Mucosa of descending colon (tissue), 3 donors: Measurements from ENCODE around the gene DHRS7. TPM values are rescaled to one million over a fixed set of nuclear protein-coding genes. Genes with fewer than 3 reads are reported as not detected.

Source experiments
- ATAC-seq: fragments of 200-7000 bp; cut with Tn5 transposase; one replicate; pipeline ENCODE4 v1.9.1; 2020; ENCODE audit warnings: mild to moderate bottlenecking, moderate library complexity
- DNase-seq, 3 donors: peaks; one replicate each; pipeline ENCODE4 v3.0.0-alpha.2; 2020
- H3K36me3 ChIP-seq: fragments of 200-600 bp; one replicate; pipeline ENCODE4 v1.8.0; 2021; ENCODE audit warnings: low read depth, mild to moderate bottlenecking
- H3K4me1 ChIP-seq: fragments of 200-600 bp; one replicate; pipeline ENCODE4 v1.8.0; 2021; ENCODE audit warnings: low read depth, mild to moderate bottlenecking
- H3K4me3 ChIP-seq: fragments of 200-600 bp; one replicate; pipeline ENCODE4 v1.8.0; 2021; ENCODE audit warnings: mild to moderate bottlenecking
- H3K9me3 ChIP-seq: fragments of 200-600 bp; one replicate; pipeline ENCODE4 v1.8.0; 2021; ENCODE audit warnings: mild to moderate bottlenecking
- intact Hi-C, 2 donors: fragments of 100-400 bp; cut with DNase I in 1 of 2; cut with micrococcal nuclease in 1 of 2; formaldehyde crosslinking; loops; one replicate each; pipeline versions ENCODE4 v1.11.0 to v1.11.1; 2022; cut with DNase I, micrococcal nuclease
- total RNA-seq, 3 donors: library from RNA; stranded (reverse); fragmentation: NEBNext Ultra II Directional in 2 of 3; extraction: Animal tissue kit (Norgen Biotek cat#: 25700) in 2 of 3; gene quantifications; one replicate each; pipeline versions ENCODE4 v1.2.1 to v1.2.4, GENCODE V29; 2021 to 2023
- TF ChIP-seq, protein P1 (sequence below): fragments of 200-600 bp; IDR thresholded peaks from one replicate; pipeline ENCODE4 v1.8.0; 2022; ENCODE audit warnings: antibody characterized with exemption, mild to moderate bottlenecking
- donor health status: DM: no; HTN: no; CAD: no; lungs with moderate emphysema.
- donor health status: DM: no; HTN: no; CAD: no.
- donor health status: DM: no; HTN: yes; CAD: no.

DHRS7 gene
- total RNA-seq, 3 donors from 2014 or later, result 63.4 to 96.3 (median 83.5) TPM

DNA sequence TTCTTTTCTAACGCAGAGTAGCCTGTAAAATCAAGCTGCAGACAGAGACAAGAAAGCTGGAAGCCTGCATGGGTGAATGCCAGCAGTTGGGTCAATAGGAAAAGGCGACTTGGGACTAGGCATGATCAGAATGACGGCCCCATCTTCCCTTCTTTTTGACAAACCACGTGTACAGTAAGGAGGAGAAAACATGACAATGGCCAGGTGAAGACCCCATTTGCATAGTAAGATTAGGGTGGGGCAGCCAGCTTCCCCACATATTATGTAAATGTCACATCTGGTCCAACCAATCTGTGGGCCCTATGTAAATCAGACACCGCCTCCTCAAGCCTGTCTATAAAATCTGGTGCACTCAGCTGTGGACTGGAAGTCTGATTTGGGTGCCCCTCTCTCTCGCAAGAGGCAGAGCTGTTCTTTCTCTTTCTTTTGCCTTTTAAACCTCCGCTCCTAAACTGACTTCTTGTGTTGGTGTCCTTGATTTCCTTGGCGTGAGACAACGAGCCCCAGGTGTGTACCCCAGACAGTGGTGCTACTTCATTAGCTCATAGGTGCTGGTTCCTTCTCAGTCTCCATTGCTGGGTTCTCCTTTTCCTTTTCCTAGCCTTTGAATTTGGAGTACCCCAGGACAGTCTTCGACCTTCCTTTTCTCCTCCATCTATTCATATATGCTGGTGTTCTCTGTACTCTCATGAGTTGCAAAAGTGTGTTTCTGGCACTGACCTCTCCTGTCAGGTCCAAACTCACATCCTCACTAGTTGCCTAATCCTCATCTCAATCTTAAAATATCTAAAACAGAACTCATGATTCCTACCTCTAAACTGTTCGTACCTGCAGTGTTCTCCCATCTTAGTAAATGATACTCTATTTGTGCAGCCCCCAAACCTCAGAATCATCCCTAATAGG, 9.4 kb upstream of the DHRS7 start:
- no peaks in the 10 kb centered on the region for H3K36me3 ChIP-seq
- H3K4me1 ChIP-seq, result no peaks in the 10 kb centered on the region
- intact Hi-C loops, result loop anchor here in 1 of 2 donors (10.0 kb wide), 1 partner anchor 110 kb away; no protein-coding TSS in a partner anchor
- ATAC-seq, result no peak
- DNase-seq, result no peak
- no peak overlapping the region for H3K4me3 ChIP-seq
- TF ChIP-seq, protein P1, sequence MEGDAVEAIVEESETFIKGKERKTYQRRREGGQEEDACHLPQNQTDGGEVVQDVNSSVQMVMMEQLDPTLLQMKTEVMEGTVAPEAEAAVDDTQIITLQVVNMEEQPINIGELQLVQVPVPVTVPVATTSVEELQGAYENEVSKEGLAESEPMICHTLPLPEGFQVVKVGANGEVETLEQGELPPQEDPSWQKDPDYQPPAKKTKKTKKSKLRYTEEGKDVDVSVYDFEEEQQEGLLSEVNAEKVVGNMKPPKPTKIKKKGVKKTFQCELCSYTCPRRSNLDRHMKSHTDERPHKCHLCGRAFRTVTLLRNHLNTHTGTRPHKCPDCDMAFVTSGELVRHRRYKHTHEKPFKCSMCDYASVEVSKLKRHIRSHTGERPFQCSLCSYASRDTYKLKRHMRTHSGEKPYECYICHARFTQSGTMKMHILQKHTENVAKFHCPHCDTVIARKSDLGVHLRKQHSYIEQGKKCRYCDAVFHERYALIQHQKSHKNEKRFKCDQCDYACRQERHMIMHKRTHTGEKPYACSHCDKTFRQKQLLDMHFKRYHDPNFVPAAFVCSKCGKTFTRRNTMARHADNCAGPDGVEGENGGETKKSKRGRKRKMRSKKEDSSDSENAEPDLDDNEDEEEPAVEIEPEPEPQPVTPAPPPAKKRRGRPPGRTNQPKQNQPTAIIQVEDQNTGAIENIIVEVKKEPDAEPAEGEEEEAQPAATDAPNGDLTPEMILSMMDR, result no peak
- H3K9me3 ChIP-seq, result no peaks in the 10 kb centered on the region

DNA sequence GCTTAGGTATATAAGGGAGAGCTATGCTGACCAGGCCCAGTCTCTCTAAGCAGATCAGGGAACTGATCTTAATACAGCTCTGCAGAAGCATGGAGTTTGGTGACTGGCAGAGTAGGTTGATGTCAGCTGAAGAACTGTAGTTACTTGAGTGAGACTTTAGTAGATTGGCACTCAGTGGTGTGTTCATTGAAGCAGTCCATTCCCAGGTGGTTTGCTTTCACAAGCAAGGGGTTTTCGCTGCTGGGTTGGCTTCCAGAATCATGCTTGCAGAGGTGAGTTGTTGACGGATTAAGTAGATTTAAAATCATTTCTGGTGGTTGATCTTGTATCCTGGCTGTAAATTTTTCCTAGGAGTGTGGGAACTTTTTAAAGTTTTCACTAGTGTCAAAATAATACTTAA, 6.5 kb upstream of the DHRS7 start:
- no peaks in the 10 kb centered on the region for H3K36me3 ChIP-seq
- no peaks in the 10 kb centered on the region for H3K9me3 ChIP-seq
- no peak for DNase-seq
- intact Hi-C loops, result loop anchor here in 1 of 2 donors (10.0 kb wide), 1 partner anchor 107 kb away; no protein-coding TSS in a partner anchor
- no peak for ATAC-seq
- H3K4me3 ChIP-seq, result no peak overlapping the region
- TF ChIP-seq, protein P1, result no peak
- H3K4me1 ChIP-seq, result no peaks in the 10 kb centered on the region

DNA sequence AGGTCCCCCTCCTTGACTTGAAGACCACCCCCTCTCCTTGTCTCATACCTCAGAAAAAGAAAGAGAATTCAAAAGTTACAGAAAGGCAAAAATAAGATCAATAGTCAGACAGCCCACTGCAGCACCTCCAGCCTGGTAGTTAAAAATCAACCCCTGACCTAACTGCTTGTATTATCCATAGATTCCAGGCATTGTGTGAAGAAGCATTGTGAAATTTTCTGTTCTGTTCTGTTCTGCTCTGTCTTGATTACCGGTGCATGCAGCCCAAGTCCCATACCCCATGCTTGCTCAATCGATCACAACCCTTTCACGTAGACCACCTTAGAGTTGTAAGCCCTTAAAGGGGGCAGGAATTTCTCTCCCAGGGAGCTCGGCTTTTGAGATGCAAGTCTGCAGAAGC, 5.8 kb upstream of the DHRS7 start:
- Histone ChIP-seq H3K4me3 (no peak overlapping the region), H3K4me1 (no peaks in the 10 kb centered on the region), H3K9me3 (no peaks in the 10 kb centered on the region), H3K36me3 (no peaks in the 10 kb centered on the region)
- DNase-seq (no peak), ATAC-seq (no peak)
- intact Hi-C loops, result loop anchor here in 1 of 2 donors (10.0 kb wide), 1 partner anchor 106 kb away; no protein-coding TSS in a partner anchor
- TF ChIP-seq, protein P1, result no peak

- Histone ChIP-seq H3K36me3 (no peaks in the 10 kb centered on the region), H3K4me3 (no peak overlapping the region), H3K4me1 (no peaks in the 10 kb centered on the region), H3K9me3 (no peaks in the 10 kb centered on the region)
- TF ChIP-seq, protein P1, result no peak
- intact Hi-C loops, result loop anchor here in 1 of 2 donors (10.0 kb wide), 1 partner anchor 105 kb away; no protein-coding TSS in a partner anchor
- DNase-seq, result no peak
- no peak for ATAC-seq
These were observed 4.5 kb upstream of the DHRS7 start for GRCh38 chr14:60169722-60170121.

DNA sequence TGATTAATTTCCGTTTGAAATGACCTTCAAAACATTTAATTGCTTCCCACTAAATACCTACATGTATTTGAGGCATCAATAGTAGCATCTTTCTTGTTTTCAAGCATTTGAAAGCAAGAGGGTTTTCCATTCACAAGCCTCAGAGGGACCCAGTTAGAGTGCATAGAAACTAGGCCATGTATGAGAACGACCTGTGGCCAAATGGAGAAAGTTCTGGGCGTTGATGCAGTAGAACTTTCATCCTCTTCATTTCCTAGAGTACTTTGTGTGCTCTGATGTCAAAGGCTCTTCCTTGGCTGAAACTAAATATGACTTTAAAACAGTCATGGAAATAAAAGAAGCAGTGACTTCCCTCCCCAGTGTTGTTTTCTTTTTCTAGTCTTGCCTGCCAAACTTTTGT, 944 bp upstream of the DHRS7 start:
- TF ChIP-seq, protein P1, result no peak

More for the DNA sequence above, 944 bp upstream of the DHRS7 start:
- Histone ChIP-seq H3K36me3 (no peaks in the 10 kb centered on the region), H3K9me3 (no peaks in the 10 kb centered on the region), H3K4me3 (no peak overlapping the region), H3K4me1 (no peaks in the 10 kb centered on the region)
- ATAC-seq, result no peak
- no peak for DNase-seq
- intact Hi-C loops, result no loop called here
